Stimulated activated naive CD8-positive, alpha-beta T cell treated with anti-CD3 and anti-CD28 coated beads, Interleukin-15, Interleukin-2, amounts not matched to agents 100 U/mL and 50 U/mL, for 24 hours (primary cell): ENCODE data around the gene PPP1CA.
"Not testable (repeated sequence)": the region's sequence is repeated elsewhere in the genome, so short reads cannot be mapped to it uniquely, and the experiment has no call there.

Experiments used
- ATAC-seq: fragments of 150-1000 bp; cut with Tn5 transposase; one replicate; pipeline ENCODE4 v1.10.0; 2021
- DNase-seq: peaks from one replicate; pipeline ENCODE4 v3.0.0; 2021

Gene PPP1CA

GRCh38 chr11:67434395-67434881 is 32.8 kb upstream of the PPP1CA start:
- peak; percentile 11 for ATAC-seq
- DNase-seq = peak; percentile 59

DNA sequence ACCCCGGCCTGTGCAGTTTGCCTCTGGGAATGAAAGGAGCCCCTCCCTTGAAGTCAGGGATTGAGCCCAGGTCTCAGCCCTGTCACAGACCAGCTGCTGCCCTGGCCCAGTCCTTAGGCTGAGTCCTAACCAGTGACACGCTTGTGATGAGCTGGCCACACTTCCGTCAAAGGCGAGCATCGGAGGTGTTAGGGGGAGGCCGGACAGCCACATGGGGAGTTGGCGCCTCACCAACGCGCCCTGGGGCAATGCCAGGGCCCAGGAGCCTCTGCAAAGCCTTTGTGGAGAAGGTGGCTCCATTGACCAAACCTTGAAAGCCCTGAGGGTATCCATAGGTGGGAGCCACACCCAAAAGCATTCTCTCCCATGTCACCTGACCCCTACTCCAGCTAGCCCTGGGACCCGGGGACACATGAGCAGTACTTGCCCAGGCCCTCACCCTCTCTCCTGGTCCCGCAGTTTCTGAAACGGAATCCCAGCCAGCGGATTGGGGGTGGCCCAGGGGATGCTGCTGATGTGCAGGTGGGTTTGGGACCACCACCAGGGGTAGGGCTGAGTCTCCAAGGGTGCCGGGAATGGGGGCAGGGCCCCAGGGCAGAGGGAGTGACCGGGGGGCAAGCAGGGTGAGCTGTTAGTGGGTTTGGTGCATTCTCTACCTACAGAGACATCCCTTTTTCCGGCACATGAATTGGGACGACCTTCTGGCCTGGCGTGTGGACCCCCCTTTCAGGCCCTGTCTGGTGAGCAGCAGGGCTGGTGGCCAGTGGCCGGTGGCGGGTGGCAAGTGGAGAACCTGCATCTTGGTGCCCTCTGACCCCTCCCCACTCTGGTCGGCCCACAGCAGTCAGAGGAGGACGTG is 32.1 kb upstream of the PPP1CA start:
- peak; percentile 42 for DNase-seq
- no peak for ATAC-seq

GRCh38 chr11:67432655-67433349 is 31.1 kb upstream of the PPP1CA start:
- ATAC-seq = no peak

GRCh38 chr11:67431346-67432249 is 29.9 kb upstream of the PPP1CA start:
- no peak for DNase-seq
- no peak for ATAC-seq

More at GRCh38 chr11:67432655-67433349, 31.1 kb upstream of the PPP1CA start:
- DNase-seq = no peak

GRCh38 chr11:67429722-67430121 is 28.1 kb upstream of the PPP1CA start:
- no peak for ATAC-seq
- no peak for DNase-seq

DNA sequence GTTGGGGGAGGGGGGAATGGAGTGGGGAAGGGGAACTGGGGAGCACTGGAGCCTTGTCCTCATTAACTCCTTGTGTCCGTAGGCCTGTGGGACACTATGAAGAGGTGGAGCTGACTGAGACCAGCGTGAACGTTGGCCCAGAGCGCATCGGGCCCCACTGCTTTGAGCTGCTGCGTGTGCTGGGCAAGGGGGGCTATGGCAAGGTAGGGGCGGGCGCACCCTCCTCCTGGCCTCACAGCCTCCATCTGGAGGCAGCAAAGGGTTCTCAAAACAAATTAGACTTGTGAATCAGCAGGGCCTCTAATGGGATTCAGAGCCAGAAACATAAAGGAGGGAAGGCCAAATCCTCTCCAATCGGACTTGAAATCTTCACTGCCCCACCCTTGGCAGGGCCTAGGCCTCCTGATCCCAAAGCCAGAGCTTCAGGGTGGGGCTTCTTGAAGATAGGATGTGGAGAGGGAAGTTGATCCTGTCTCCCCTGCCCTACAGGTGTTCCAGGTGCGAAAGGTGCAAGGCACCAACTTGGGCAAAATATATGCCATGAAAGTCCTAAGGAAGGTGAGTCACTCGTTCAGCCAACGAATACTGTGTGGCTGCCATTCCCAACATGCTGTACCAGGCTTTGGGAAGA is 27.5 kb upstream of the PPP1CA start:
- DNase-seq = peak; percentile 20

DNA sequence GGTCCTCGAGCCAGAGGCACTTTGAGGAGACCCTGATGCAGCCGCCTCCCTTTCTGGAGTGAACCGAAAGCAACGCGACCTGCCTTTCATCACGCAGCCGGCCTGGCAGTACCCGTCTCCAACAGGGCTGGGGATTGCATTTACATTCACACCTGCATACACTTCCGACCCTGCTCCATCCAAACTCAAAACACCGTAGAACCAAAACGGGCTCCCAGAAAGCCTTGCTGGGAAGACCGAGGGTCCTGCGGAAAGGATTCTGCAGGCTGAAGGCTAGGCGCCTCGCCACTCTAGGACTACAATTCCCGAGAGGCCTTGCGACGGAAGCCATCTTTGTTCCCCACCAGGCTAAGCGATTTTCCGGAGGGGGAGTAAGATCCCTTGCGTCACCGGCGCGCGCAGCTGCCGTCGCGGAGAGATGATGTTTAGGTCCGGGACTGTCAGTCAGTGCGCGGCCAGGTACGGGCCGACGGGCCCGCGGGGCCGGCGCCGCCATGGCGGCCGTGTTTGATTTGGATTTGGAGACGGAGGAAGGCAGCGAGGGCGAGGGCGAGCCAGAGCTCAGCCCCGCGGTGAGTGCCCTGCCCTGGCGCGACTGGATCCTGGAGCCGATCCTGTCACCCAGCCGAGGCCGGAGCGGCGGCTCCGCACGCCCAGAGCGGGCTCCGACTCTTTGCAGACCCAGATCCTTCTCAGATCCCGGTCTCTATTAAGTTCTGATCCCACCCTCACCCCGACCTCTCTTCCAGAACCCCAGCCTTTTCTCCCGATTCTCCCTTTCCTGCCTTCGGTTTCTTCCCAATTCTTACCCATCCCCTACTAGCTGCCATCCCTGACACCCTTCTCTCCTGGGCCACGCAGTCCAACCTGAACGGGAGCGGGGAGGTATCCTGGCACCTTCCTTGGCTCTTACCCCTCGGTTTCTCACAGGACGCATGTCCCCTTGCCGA is 26.7 kb upstream of the PPP1CA start, which contains the start of gene RPS6KB2:
TSS of gene RPS6KB2 (plus strand) at position 443 of the 950 bp plus-strand sequence. CDS start at position 495, 52 bp downstream.
- DNase-seq (peak; percentile 100), ATAC-seq (peak; percentile 91)

More for the DNA sequence above, 27.5 kb upstream of the PPP1CA start:
- no peak for ATAC-seq

DNA sequence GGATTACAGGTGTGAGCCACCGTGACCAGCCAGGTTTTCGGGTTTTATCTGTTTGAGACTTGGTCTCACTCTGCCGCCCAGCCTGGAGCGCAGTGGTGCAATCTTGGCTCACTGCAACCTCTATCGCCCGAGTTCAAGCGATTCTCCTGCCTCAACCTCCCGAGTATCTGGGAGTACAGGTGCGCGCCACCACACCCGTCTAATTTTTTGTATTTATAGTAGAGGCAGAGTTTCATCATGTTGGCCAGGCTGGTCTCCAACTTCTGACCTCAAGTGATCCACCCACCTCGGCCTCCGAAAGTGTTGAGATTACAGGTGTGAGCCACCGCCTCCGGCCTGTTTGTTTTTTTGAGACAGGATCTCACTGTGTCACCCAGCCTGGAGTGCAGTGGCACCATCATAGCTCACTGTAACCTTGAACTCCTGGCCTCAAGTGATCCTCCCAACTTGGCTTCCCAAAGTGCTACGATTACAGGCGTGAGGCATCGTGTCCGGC is 25.8 kb upstream of the PPP1CA start:
- peak; percentile 37 for DNase-seq
- not testable (repeated sequence) for ATAC-seq

DNA sequence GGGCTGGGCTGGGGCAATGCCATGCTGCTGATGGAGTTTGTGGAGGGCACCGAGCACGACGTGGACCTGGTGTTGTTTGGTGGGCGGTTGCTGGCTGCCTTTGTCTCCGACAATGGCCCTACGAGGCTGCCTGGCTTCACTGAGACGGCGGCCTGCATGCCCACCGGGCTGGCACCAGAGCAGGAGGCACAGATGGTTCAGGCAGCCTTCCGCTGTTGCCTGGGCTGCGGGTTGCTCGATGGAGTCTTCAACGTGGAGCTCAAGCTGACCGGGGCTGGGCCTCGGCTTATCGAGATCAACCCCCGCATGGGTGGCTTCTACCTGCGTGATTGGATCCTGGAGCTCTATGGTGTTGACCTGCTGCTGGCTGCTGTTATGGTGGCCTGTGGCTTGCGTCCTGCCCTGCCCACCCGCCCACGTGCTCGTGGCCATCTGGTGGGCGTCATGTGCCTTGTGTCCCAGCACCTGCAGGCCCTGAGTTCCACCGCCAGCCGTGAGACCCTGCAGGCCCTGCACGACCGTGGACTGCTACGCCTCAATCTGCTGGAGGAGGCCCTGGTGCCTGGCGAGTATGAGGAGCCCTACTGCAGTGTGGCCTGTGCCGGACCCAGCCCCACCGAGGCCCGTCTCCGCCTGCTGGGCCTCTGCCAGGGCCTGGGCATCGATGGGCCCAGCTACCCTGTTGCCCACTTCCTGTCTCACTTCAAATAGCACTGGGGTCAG is 22.4 kb upstream of the PPP1CA start:
- no peak for ATAC-seq
- no peak for DNase-seq

GRCh38 chr11:67423466-67423865 is 21.8 kb upstream of the PPP1CA start:
- ATAC-seq (no peak), DNase-seq (no peak)

DNA sequence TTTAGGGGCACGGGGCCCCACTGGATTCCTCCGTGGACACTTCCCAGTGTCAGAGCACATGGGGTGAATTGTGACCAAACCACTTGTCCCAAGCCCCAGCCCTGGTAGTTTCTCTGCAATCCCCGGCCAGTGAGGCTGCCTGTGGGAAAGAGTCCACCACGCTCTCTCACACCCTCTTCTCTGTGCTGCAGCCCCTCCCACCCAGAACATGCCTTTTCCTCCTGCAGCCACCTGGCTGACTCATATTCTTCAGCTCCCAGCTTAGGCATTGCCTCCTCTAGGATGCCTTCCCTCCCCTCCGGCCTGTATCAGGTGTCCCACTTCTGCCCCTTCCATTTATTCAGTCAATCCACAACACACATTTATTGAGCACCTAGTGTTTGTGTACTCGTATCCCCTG is 21.2 kb upstream of the PPP1CA start:
- no peak for DNase-seq
- no peak for ATAC-seq

GRCh38 chr11:67421430-67422031 is 19.9 kb upstream of the PPP1CA start:
- ATAC-seq = no peak

DNA sequence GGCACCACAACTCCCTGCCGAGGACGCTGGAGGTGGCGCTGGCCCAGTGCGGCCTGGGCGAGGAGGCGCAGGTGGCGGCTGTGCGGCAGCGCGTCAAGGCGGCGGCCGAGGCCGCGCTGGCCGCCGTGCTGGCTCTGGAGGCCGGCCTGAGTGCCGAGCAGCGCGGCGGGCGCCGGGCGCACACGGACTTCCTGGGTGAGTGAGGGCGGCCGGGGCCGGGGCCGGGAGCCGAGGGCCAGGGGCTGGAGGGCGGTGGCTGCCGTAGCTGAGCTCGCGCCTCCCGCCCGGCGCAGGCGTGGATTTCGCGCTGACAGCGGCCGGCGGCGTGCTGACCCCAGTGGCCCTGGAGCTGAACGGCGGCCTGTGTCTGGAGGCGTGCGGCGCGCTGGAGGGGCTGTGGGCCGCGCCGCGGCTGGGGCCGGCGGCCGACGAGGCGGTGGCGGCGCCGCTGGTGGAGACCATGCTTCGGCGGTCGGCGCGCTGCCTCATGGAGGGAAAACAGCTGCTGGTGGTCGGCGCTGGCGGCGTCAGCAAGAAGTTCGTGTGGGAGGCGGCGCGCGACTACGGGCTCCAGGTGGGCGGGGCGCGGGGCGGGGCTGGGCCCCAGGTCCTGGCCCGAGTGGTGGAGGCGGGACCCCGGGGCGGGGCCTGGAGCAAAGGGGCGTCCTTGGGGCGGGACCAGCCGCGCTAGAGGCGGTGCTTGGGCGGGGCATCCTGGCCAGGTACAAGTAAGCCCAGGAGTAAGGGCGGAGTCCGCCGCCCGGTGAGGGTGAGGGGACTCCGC is 19.2 kb upstream of the PPP1CA start:
- DNase-seq = peak; percentile 100
- peak; percentile 91 for ATAC-seq

More at GRCh38 chr11:67421430-67422031, 19.9 kb upstream of the PPP1CA start:
- no peak for DNase-seq

DNA sequence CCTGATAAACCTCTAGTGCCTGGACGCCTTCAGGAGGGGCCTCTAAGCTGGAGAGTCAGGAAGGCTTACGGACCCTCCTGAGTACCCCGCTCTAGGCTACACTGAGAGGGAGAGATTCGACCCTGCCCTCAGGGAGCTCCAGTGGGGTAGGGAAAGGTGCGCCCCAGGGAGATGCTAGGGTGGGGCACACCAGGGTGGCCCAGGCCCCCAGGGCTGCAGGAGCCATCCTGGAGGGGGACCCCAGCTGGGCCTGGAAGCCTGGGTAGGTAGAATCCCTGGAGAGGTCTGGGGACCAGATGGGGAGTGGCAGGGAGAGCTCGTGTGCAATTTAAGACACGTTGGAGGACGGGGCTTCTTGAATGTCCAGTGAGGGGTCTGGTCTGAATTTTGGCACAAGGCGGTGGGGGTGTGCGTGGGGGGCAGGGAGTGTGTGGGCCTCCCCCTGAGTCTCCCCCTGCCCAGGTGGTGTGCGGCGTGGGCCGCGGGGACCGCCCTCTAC is 18.5 kb upstream of the PPP1CA start:
- ATAC-seq = no peak

GRCh38 chr11:67419325-67420049 is 17.8 kb upstream of the PPP1CA start:
- ATAC-seq = no peak
- peak; percentile 39 for DNase-seq

More for the DNA sequence above, 18.5 kb upstream of the PPP1CA start:
- DNase-seq = peak; percentile 17

- ATAC-seq (no peak), DNase-seq (peak; percentile 55)
Observed at GRCh38 chr11:67418476-67419281, 17.0 kb upstream of the PPP1CA start.
